SK-N-SH treated with all-trans-retinoic acid at 6 μM for 48 hours (cell line): ENCODE results near the gene MED15.

Experiments used
- ATAC-seq: fragments of 200-7000 bp; cut with Tn5 transposase; 3 replicates; pipeline ENCODE4 v1.9.1; 2020; ENCODE audit warnings: mild to moderate bottlenecking, moderate library complexity
- ARNTL ChIP-seq: fragments of 450-650 bp; formaldehyde crosslinking; IDR thresholded peaks from 2 replicates; pipeline ENCODE4 v1.5.0; 2020; ENCODE audit warnings: low read depth, mild to moderate bottlenecking, moderate library complexity, borderline replicate concordance
- BACH2 ChIP-seq: fragments of 250-450 bp; sonication (Bioruptor Pico); IDR thresholded peaks from 2 replicates; pipeline ENCODE4 v1.9.0; 2021; ENCODE audit warnings: mild to moderate bottlenecking, borderline replicate concordance
- CREB5 ChIP-seq: fragments of 250-450 bp; sonication (Bioruptor Pico); IDR thresholded peaks from 2 replicates; pipeline ENCODE4 v1.5.1; 2020; ENCODE audit warnings: low read depth, mild to moderate bottlenecking, moderate library complexity
- CSDC2 ChIP-seq: fragments of 250-450 bp; sonication (Bioruptor Pico); IDR thresholded peaks from 2 replicates; pipeline ENCODE4 v1.5.0; 2020; ENCODE audit warnings: mild to moderate bottlenecking, moderate library complexity
- ESRRG ChIP-seq: fragments of 250-450 bp; sonication (Bioruptor Pico); IDR thresholded peaks from 2 replicates; pipeline ENCODE4 v1.6.1; 2021; ENCODE audit warnings: mild to moderate bottlenecking
- GLIS3 ChIP-seq: fragments of 250-450 bp; sonication (Bioruptor Pico); IDR thresholded peaks from 2 replicates; pipeline ENCODE4 v1.5.0; 2020; ENCODE audit warnings: mild to moderate bottlenecking, moderate library complexity
- ISL1 ChIP-seq: fragments of 250-450 bp; sonication (Bioruptor Pico); IDR thresholded peaks from 2 replicates; pipeline ENCODE4 v2.1.2; 2022; ENCODE audit warnings: mild to moderate bottlenecking, moderate library complexity
- OSR1 ChIP-seq: fragments of 250-450 bp; sonication (Bioruptor Pico); IDR thresholded peaks from 2 replicates; pipeline ENCODE4 v1.8.0; 2022; ENCODE audit warnings: moderate library complexity, mild to moderate bottlenecking, inconsistent platforms
- PATZ1 ChIP-seq: fragments of 250-450 bp; sonication (Bioruptor Pico); IDR thresholded peaks from 2 replicates; pipeline ENCODE4 v1.8.0; 2020; ENCODE audit warnings: mild to moderate bottlenecking, moderate library complexity, borderline replicate concordance
- POU6F1 ChIP-seq: fragments of 250-450 bp; sonication (Bioruptor Pico); IDR thresholded peaks from 2 replicates; pipeline ENCODE4 v1.8.0; 2021; ENCODE audit warnings: low read depth, mild to moderate bottlenecking, moderate library complexity, borderline replicate concordance
- PPARA ChIP-seq: fragments of 250-450 bp; sonication (Bioruptor Pico); IDR thresholded peaks from 2 replicates; pipeline ENCODE4 v1.5.0; 2020; ENCODE audit warnings: mild to moderate bottlenecking, borderline replicate concordance
- RARB ChIP-seq: fragments of 250-450 bp; sonication (Bioruptor Pico); IDR thresholded peaks from 2 replicates; pipeline ENCODE4 v1.8.0; 2021; ENCODE audit warnings: mild to moderate bottlenecking, moderate library complexity
- SNAI2 ChIP-seq: fragments of 250-450 bp; sonication (Bioruptor Pico); IDR thresholded peaks from 2 replicates; pipeline ENCODE4 v1.5.0; 2020; ENCODE audit warnings: mild to moderate bottlenecking, moderate library complexity
- TCF4 ChIP-seq: fragments of 250-450 bp; sonication (Bioruptor Pico); IDR thresholded peaks from 2 replicates; pipeline ENCODE4 v1.8.0; 2021; ENCODE audit warnings: mild to moderate bottlenecking, moderate library complexity, borderline replicate concordance
- TSHZ2 ChIP-seq: fragments of 250-450 bp; sonication (Bioruptor Pico); IDR thresholded peaks from 2 replicates; pipeline ENCODE4 v1.5.0; 2020; ENCODE audit warnings: mild to moderate bottlenecking, moderate library complexity
- ZFP3 ChIP-seq: fragments of 250-450 bp; sonication (Bioruptor Pico); IDR thresholded peaks from 2 replicates; pipeline ENCODE4 v1.5.0; 2020; ENCODE audit warnings: mild to moderate bottlenecking, moderate library complexity
- ZNF565 ChIP-seq: fragments of 450-650 bp; formaldehyde crosslinking; conservative IDR thresholded peaks from 2 replicates; pipeline ENCODE4 v1.5.0; 2020; ENCODE audit warnings: low read depth, mild to moderate bottlenecking, moderate library complexity
- ZNF70 ChIP-seq: fragments of 450-650 bp; formaldehyde crosslinking; IDR thresholded peaks from 2 replicates; pipeline ENCODE4 v1.5.0; 2020; ENCODE audit warnings: mild to moderate bottlenecking, moderate library complexity
- ZNF8 ChIP-seq: fragments of 450-650 bp; formaldehyde crosslinking; IDR thresholded peaks from 2 replicates; pipeline ENCODE4 v1.5.0; 2020; ENCODE audit warnings: mild to moderate bottlenecking, moderate library complexity

The MED15 gene

GRCh38 chr22:20606784-20607128 lies 99.3 kb downstream of the MED15 start:
- TF ChIP-seq ZNF70 (CRISPR knock-in tag) (no peak), ESRRG (CRISPR knock-in tag) (no peak), PPARA (no peak), TCF4 (CRISPR knock-in tag) (no peak)
- no peak for ATAC-seq

GRCh38 chr22:20607157-20607907 lies 99.9 kb downstream of the MED15 start:
- no peak for ATAC-seq
- no peak for TF ChIP-seq CREB5 (CRISPR knock-in tag)
- no peak for TF ChIP-seq TSHZ2
- TF ChIP-seq RARB (CRISPR knock-in tag): no peak
- TF ChIP-seq ESRRG (CRISPR knock-in tag): no peak
- TF ChIP-seq ZNF70 (CRISPR knock-in tag): no peak
- TF ChIP-seq ARNTL (CRISPR knock-in tag): no peak
- no peak for TF ChIP-seq OSR1 (CRISPR knock-in tag)
- no peak for TF ChIP-seq SNAI2 (CRISPR knock-in tag)
- TF ChIP-seq ZNF565 (CRISPR knock-in tag): no peak
- TF ChIP-seq ISL1 (CRISPR knock-in tag): no peak
- TF ChIP-seq CSDC2 (CRISPR knock-in tag): no peak

- ATAC-seq: no peak
- TF ChIP-seq ZFP3 (CRISPR knock-in tag) (no peak), ARNTL (CRISPR knock-in tag) (no peak), OSR1 (CRISPR knock-in tag) (no peak), PATZ1 (no peak), CSDC2 (CRISPR knock-in tag) (no peak), TSHZ2 (no peak), ZNF70 (CRISPR knock-in tag) (no peak), TCF4 (CRISPR knock-in tag) (no peak), ISL1 (CRISPR knock-in tag) (no peak)
These were observed 102.9 kb downstream of the MED15 start for GRCh38 chr22:20610243-20610686.

- TF ChIP-seq ZNF8 (CRISPR knock-in tag): no peak
- TF ChIP-seq POU6F1 (CRISPR knock-in tag): no peak
- no peak for TF ChIP-seq BACH2 (CRISPR knock-in tag)
- TF ChIP-seq ARNTL (CRISPR knock-in tag): no peak
- TF ChIP-seq RARB (CRISPR knock-in tag): no peak
- TF ChIP-seq SNAI2 (CRISPR knock-in tag): no peak
- TF ChIP-seq ESRRG (CRISPR knock-in tag): no peak
- TF ChIP-seq GLIS3 (CRISPR knock-in tag): no peak
- TF ChIP-seq PATZ1: no peak
- no peak for ATAC-seq
These were observed 103.3 kb downstream of the MED15 start for GRCh38 chr22:20610757-20611156.
